ENCODE measurements around the gene GRAMD2B.

The GRAMD2B gene

DNA sequence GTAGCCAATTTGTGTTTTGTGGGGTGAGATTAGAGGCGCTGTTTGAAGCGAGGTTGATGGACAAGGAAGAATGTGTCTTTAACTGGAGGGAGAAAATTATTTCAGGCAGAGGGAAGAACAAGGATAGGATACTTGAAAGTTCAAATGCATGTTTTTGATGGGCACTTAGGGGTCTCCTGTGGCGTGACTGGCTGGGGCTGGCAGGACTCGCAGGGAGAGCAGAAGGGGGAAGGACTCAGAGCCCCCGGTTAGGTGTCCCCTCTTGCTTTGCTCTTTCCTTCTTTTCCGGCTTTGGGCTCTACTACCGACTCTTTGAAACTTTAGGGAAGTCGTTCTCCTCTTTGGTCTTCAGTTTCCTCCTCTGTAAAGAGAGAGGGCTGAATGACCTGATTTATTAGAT is 12.1 kb downstream of the GRAMD2B start (continued):
- TF ChIP-seq, protein P1, sequence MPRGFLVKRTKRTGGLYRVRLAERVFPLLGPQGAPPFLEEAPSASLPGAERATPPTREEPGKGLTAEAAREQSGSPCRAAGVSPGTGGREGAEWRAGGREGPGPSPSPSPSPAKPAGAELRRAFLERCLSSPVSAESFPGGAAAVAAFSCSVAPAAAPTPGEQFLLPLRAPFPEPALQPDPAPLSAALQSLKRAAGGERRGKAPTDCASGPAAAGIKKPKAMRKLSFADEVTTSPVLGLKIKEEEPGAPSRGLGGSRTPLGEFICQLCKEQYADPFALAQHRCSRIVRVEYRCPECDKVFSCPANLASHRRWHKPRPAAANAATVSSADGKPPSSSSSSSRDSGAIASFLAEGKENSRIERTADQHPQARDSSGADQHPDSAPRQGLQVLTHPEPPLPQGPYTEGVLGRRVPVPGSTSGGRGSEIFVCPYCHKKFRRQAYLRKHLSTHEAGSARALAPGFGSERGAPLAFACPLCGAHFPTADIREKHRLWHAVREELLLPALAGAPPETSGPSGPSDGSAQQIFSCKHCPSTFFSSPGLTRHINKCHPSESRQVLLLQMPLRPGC (tag by site-specific recombination; IDR thresholded peaks at IDR 0.05) = no peak
- TF ChIP-seq ZSCAN30 (tag by site-specific recombination; IDR thresholded peaks at IDR 0.05) = no peak
- no peak for TF ChIP-seq PATZ1 (tag by site-specific recombination; IDR thresholded peaks at IDR 0.05)
- no peak for TF ChIP-seq ZNF560 (tag by site-specific recombination; IDR thresholded peaks at IDR 0.05; ENCODE audit: borderline replicate concordance)

GRCh38 chr5:126435714-126436113 is 12.5 kb downstream of the GRAMD2B start:
- H3K4me1 ChIP-seq (ENCODE audit: control insufficient read depth, insufficient read depth, low read length) = no peaks in the 10 kb centered on the region
- TF ChIP-seq MZF1 (tag by site-specific recombination; IDR thresholded peaks at IDR 0.05; ENCODE audit: borderline replicate concordance) = no peak
- TF ChIP-seq ZNF132 (tag by site-specific recombination; IDR thresholded peaks at IDR 0.05; ENCODE audit: borderline replicate concordance) = no peak
- TF ChIP-seq ZNF76 (tag by site-specific recombination; IDR thresholded peaks at IDR 0.05; ENCODE audit: borderline replicate concordance, low read depth) = no peak
- TF ChIP-seq KLF7 (tag by site-specific recombination; IDR thresholded peaks at IDR 0.05; ENCODE audit: borderline replicate concordance) = no peak
- TF ChIP-seq ZNF24 (tag by site-specific recombination; IDR thresholded peaks at IDR 0.05) = no peak
- no peak for TF ChIP-seq ZNF664 (tag by site-specific recombination; IDR thresholded peaks at IDR 0.05)
- TF ChIP-seq EGR2 (tag by site-specific recombination; IDR thresholded peaks at IDR 0.05; ENCODE audit: low read depth) = no peak
- no peak for TF ChIP-seq ZNF174 (tag by site-specific recombination; IDR thresholded peaks at IDR 0.05)
- TF ChIP-seq, protein P2, sequence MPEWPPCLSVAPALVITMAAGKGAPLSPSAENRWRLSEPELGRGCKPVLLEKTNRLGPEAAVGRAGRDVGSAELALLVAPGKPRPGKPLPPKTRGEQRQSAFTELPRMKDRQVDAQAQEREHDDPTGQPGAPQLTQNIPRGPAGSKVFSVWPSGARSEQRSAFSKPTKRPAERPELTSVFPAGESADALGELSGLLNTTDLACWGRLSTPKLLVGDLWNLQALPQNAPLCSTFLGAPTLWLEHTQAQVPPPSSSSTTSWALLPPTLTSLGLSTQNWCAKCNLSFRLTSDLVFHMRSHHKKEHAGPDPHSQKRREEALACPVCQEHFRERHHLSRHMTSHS (tag by site-specific recombination; IDR thresholded peaks at IDR 0.05) = no peak
- no peak for TF ChIP-seq GFI1B (tag by site-specific recombination; IDR thresholded peaks at IDR 0.05)
- TF ChIP-seq ZNF335 (tag by site-specific recombination; conservative IDR thresholded peaks at IDR 0.05) = no peak
- no peak for TF ChIP-seq KLF1 (tag by site-specific recombination; IDR thresholded peaks at IDR 0.05)
- no peak for TF ChIP-seq ZNF354C (tag by site-specific recombination; IDR thresholded peaks at IDR 0.05; ENCODE audit: borderline replicate concordance, low read depth)
- no peak for TF ChIP-seq MEIS1 (CRISPR knock-in tag; IDR thresholded peaks at IDR 0.05; ENCODE audit: borderline replicate concordance)
- no peak for TF ChIP-seq ZNF518A (tag by site-specific recombination; conservative IDR thresholded peaks at IDR 0.05; ENCODE audit: low read depth)
- no peak for TF ChIP-seq ZNF623 (tag by site-specific recombination; IDR thresholded peaks at IDR 0.05)
- no peak for TF ChIP-seq KLF10 (tag by site-specific recombination; IDR thresholded peaks at IDR 0.05)
- no peak for TF ChIP-seq ZNF558 (tag by site-specific recombination; IDR thresholded peaks at IDR 0.05)
- ChIA-PET CTCF (no interaction called here), POLR2A (no interaction called here)
- no peaks in the 10 kb centered on the region for H3K9me3 ChIP-seq (ENCODE audit: control insufficient read depth, insufficient read depth, low read depth, low read length)
- H3K27ac ChIP-seq (ENCODE audit: extremely low read depth, low read depth, low read length) = no peak overlapping the region
- no peak overlapping the region for H3K4me3 ChIP-seq (ENCODE audit: low read depth, low read length)
- H3K36me3 ChIP-seq (ENCODE audit: control insufficient read depth in 2 of 2, insufficient read depth in 1 of 2, low read length in 2 of 2) = no peaks in the 10 kb centered on the region; a peak in 1 of 3 replicates

Measured in HEK293 (cell line).